Esophagus squamous epithelium (tissue), 4 donors: ENCODE results near the gene MMP25.

ENCODE experiments used
- POLR2A ChIP-seq, 4 donors: fragments of 450-650 bp; IDR thresholded peaks; one replicate each; pipeline ENCODE4 v1.6.1; 2017; ENCODE audit warnings: antibody characterized with exemption in 4 of 4, mild to moderate bottlenecking in 4 of 4, moderate library complexity in 3 of 4
- TF ChIP-seq, protein P1 (sequence below), 6 experiments: fragments of 450-650 bp in 4 of 6; fragments of 200-600 bp in 2 of 6; sonication (generic) in 2 of 6; IDR thresholded peaks; one replicate each; pipeline ENCODE4 v1.5.1; 2016 to 2019; ENCODE audit warnings: antibody characterized with exemption in 6 of 6, mild to moderate bottlenecking in 4 of 6, moderate library complexity in 4 of 6

DNA sequence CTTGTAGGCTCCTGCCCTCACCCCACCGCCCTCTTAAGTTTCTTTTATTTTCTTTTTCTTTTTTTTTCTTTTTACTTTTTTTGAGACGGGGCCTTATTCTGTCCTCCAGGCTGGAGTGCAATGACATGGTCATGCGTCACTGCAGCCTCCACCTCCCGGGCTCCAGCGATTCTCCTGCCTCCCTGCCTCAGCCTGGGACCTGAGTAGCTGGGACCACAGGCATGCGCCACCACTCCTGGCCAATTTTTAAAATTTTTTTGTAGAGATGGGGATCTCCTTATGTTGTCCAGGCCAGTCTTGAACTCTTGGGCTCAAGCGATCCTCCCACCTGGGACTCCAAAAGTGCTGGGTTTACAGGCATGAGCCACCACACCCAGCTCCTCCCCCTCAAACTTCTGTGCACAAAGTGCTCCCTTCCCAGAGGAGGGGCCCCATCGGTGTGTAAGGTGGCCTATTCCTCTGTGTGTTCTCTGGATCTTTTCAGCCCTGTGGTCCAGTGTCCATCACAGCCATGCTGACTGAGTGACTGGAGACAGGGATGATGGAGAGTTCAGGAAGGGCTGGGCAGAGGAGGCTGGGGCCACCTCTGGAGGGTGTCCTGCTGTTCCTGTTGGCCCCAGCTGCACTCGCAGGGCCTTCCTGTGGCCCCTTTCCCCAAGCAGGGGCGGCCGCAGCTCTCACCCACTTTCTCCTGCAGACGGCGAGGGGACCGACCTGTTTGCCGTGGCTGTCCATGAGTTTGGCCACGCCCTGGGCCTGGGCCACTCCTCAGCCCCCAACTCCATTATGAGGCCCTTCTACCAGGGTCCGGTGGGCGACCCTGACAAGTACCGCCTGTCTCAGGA is 10.2 kb downstream of the MMP25 start:
- TF ChIP-seq, protein P1, sequence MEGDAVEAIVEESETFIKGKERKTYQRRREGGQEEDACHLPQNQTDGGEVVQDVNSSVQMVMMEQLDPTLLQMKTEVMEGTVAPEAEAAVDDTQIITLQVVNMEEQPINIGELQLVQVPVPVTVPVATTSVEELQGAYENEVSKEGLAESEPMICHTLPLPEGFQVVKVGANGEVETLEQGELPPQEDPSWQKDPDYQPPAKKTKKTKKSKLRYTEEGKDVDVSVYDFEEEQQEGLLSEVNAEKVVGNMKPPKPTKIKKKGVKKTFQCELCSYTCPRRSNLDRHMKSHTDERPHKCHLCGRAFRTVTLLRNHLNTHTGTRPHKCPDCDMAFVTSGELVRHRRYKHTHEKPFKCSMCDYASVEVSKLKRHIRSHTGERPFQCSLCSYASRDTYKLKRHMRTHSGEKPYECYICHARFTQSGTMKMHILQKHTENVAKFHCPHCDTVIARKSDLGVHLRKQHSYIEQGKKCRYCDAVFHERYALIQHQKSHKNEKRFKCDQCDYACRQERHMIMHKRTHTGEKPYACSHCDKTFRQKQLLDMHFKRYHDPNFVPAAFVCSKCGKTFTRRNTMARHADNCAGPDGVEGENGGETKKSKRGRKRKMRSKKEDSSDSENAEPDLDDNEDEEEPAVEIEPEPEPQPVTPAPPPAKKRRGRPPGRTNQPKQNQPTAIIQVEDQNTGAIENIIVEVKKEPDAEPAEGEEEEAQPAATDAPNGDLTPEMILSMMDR (IDR thresholded peaks at IDR 0.05), result no peak
- no peak for TF ChIP-seq POLR2A (IDR thresholded peaks at IDR 0.05)
